ENCODE measurements around the gene ASB5. TPM values are rescaled to one million over a fixed set of nuclear protein-coding genes. Genes with fewer than 3 reads are reported as not detected.

ASB5 gene
- total RNA-seq, 3 donors from 2014 or later (not counting 1 experiment from before 2014, with no cell fraction given), result not detected

GRCh38 chr4:176303938-176304337 is 34.9 kb upstream of the ASB5 start:
- DNase-seq, result no peak
- no peaks in the 10 kb centered on the region for H3K4me1 Mint-ChIP-seq
- no peak for TF ChIP-seq CTCF (IDR thresholded peaks at IDR 0.05)
- H3K9me3 Mint-ChIP-seq, result no peaks in the 10 kb centered on the region
- H3K36me3 Mint-ChIP-seq, result no peaks in the 10 kb centered on the region
- H3K27me3 Mint-ChIP-seq (ENCODE audit: low read depth in 2 of 2), result peaks cover 20 to 21% of the 10 kb centered on the region in 2 donors
- H3K36me3 ChIP-seq (ENCODE audit: control insufficient read depth, insufficient read depth, low read length), result no peaks in the 10 kb centered on the region
- H3K27ac ChIP-seq (ENCODE audit: low read length), result no peak overlapping the region
- H3K4me3 ChIP-seq (ENCODE audit: low read length), result no peak overlapping the region
- no peak overlapping the region for H3K4me3 Mint-ChIP-seq
- peaks cover 4% of the 10 kb centered on the region for H3K27me3 ChIP-seq (ENCODE audit: control insufficient read depth, insufficient read depth, low read length)
- no peak for ATAC-seq
- H3K27ac Mint-ChIP-seq, result no peak overlapping the region
- no peaks in the 10 kb centered on the region for H3K9me3 ChIP-seq (ENCODE audit: control insufficient read depth, insufficient read depth, low read length)
- no peaks in the 10 kb centered on the region for H3K4me1 ChIP-seq (ENCODE audit: control insufficient read depth, insufficient read depth, low read length)
- 25% methylated on average over 1 of the region's 1 CpG for WGBS (ENCODE audit: insufficient coverage)
- intact Hi-C loops (cut with micrococcal nuclease), result no loop called here

DNA sequence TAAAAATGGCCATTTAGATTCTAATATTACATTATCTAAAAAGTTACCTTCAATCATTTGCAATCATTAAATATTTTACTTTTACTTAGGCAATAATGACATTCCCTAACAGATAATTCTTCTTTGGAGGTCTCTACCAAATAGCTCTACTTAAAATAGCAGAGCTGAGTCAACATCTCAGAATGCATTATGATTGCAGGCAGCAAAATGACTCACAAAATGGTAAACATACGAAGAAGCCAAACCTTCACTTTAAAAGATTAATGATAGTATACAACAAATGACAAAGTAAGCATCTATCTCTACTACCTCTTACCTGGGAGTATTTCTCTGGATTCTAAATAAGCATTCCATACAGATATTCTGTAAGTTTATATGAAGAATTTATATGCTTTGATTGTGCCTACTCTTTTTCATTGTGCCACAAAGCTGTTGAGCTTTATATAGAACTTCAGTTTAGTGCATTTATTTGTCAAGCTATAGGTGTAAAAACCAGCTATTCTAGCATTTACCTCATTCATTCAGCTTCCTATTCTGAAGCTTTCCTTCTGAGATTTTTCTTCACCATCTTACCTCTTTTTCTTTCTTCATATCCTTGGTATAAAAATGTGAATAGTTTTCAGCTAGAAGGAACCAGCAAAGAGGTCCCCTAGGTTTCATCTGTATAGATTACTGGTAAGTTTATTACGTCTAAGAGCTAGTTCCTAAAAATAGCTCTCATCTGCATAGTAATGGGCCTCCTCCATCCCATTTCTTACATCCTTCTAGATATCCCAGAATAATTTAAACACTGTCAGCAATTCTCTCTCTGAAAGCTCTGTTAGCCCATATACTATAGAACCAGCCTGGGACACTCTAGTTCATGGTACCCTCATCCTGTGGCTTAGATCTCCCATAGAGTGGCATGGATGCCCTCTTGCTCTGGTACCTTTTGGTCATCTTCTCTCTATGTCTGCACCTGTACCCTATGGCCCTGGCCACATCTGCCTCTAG is 33.6 kb upstream of the ASB5 start:
- WGBS (ENCODE audit: insufficient coverage), result no CpG with 5 or more reads among the region's 2 CpGs
- Histone ChIP-seq H3K4me1 (ENCODE audit: control insufficient read depth, insufficient read depth, low read length) (no peaks in the 10 kb centered on the region), H3K4me3 (ENCODE audit: low read length) (no peak overlapping the region), H3K27me3 (ENCODE audit: control insufficient read depth, insufficient read depth, low read length) (peaks cover 3% of the 10 kb centered on the region), H3K36me3 (ENCODE audit: control insufficient read depth, insufficient read depth, low read length) (no peaks in the 10 kb centered on the region), H3K9me3 (ENCODE audit: control insufficient read depth, insufficient read depth, low read length) (no peaks in the 10 kb centered on the region), H3K27ac (ENCODE audit: low read length) (no peak overlapping the region)
- intact Hi-C loops (cut with micrococcal nuclease), result no loop called here
- H3K36me3 Mint-ChIP-seq, result no peaks in the 10 kb centered on the region
- H3K4me1 Mint-ChIP-seq, result no peaks in the 10 kb centered on the region
- ATAC-seq, result no peak
- DNase-seq, result no peak
- TF ChIP-seq CTCF (IDR thresholded peaks at IDR 0.05), result no peak
- no peaks in the 10 kb centered on the region for H3K9me3 Mint-ChIP-seq
- peaks cover 20 to 21% of the 10 kb centered on the region in 2 donors for H3K27me3 Mint-ChIP-seq (ENCODE audit: low read depth in 2 of 2)
- H3K4me3 Mint-ChIP-seq, result no peak overlapping the region
- H3K27ac Mint-ChIP-seq, result no peak overlapping the region

DNA sequence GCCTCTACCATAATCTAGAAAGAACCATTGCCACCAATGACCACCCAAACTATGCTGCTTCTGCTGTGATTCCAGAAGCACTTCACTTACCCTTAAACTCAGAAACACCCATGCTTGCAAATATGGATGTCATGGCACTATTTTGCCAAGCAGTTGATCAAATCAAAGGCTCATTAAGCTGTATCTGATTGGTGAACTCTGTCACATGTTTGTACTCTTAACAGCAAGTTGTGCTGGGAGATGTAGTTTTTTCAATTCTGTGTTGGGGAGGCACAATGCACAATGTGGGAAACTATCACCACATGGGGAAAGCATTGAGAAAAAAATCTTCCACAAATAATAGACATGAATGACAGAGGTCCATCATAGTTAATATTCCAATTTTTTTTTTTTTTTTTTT is 31.5 kb upstream of the ASB5 start:
- Mint-ChIP-seq H3K27ac (no peak overlapping the region), H3K4me3 (no peak overlapping the region), H3K4me1 (no peaks in the 10 kb centered on the region), H3K27me3 (ENCODE audit: low read depth in 2 of 2) (peaks cover 13 to 21% of the 10 kb centered on the region in 2 donors), H3K36me3 (no peaks in the 10 kb centered on the region), H3K9me3 (no peaks in the 10 kb centered on the region)
- intact Hi-C loops (cut with micrococcal nuclease), result no loop called here
- Histone ChIP-seq H3K4me3 (ENCODE audit: low read length) (no peak overlapping the region), H3K4me1 (ENCODE audit: control insufficient read depth, insufficient read depth, low read length) (no peaks in the 10 kb centered on the region), H3K27ac (ENCODE audit: low read length) (no peak overlapping the region), H3K9me3 (ENCODE audit: control insufficient read depth, insufficient read depth, low read length) (no peaks in the 10 kb centered on the region), H3K27me3 (ENCODE audit: control insufficient read depth, insufficient read depth, low read length) (no peaks in the 10 kb centered on the region), H3K36me3 (ENCODE audit: control insufficient read depth, insufficient read depth, low read length) (no peaks in the 10 kb centered on the region)
- no peak for DNase-seq
- ATAC-seq, result no peak
- TF ChIP-seq CTCF (IDR thresholded peaks at IDR 0.05), result no peak

Data from natural killer cell (primary cell).